Stimulated activated CD4-positive, alpha-beta T cell treated with anti-CD3 and anti-CD28 coated beads, Interleukin-15, amount 100 ng/mL, for 48 hours (primary cell): ENCODE measurements around the gene FEM1A.
"Not testable (repeated sequence)": the region's sequence is repeated elsewhere in the genome, so short reads cannot be mapped to it uniquely, and the experiment has no call there.

ENCODE experiments used
- DNase-seq, 2 donors: peaks; one replicate each; pipeline ENCODE4 v3.0.0-alpha.2; 2020; ENCODE audit warnings: low read depth in 2 of 2

FEM1A gene, protein sequence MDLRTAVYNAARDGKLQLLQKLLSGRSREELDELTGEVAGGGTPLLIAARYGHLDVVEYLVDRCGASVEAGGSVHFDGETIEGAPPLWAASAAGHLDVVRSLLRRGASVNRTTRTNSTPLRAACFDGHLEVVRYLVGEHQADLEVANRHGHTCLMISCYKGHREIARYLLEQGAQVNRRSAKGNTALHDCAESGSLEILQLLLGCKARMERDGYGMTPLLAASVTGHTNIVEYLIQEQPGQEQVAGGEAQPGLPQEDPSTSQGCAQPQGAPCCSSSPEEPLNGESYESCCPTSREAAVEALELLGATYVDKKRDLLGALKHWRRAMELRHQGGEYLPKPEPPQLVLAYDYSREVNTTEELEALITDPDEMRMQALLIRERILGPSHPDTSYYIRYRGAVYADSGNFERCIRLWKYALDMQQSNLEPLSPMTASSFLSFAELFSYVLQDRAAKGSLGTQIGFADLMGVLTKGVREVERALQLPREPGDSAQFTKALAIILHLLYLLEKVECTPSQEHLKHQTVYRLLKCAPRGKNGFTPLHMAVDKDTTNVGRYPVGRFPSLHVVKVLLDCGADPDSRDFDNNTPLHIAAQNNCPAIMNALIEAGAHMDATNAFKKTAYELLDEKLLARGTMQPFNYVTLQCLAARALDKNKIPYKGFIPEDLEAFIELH

DNA sequence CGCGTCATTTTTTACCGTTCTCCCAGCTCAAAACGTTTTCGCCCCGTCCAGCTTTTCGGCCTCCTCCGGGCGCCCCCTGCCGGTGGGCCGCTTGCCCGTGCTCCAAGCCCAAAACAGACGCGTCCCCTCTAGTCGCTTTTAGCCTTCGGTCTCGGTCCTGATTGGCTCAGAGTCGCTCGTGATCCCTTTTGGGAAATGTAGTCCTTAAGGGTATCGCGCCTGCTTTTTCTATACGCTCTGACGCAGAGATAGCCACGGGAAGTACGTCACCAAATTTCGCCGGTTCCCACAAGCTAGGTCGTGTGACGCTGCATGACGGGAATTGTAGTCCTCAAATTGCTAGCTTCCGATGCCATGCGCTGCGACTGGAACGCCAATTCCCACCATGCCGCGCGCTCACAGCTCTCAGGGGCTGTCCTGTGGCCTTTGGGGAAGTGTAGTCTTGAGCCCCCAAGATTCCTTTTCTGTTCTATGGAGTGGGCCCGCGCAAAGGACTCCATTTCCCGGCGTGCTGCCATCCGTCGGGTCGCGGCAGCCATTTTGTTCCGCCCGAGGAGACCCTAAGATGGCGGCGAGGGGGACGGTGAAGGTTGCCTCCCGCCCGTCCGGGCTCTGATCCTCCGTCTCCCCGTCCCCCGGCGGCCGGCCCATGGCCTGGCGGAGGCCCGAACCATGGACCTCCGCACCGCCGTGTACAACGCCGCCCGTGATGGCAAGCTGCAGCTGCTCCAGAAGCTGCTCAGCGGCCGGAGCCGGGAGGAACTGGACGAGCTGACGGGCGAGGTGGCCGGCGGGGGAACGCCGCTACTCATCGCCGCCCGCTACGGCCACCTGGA, at the start of gene FEM1A:
FEM1A (plus strand) TSS at position 552 of the 836 bp plus-strand sequence; CDS start at position 673, 121 bp downstream.
- DNase-seq = peak; percentile 96 to 97

DNA sequence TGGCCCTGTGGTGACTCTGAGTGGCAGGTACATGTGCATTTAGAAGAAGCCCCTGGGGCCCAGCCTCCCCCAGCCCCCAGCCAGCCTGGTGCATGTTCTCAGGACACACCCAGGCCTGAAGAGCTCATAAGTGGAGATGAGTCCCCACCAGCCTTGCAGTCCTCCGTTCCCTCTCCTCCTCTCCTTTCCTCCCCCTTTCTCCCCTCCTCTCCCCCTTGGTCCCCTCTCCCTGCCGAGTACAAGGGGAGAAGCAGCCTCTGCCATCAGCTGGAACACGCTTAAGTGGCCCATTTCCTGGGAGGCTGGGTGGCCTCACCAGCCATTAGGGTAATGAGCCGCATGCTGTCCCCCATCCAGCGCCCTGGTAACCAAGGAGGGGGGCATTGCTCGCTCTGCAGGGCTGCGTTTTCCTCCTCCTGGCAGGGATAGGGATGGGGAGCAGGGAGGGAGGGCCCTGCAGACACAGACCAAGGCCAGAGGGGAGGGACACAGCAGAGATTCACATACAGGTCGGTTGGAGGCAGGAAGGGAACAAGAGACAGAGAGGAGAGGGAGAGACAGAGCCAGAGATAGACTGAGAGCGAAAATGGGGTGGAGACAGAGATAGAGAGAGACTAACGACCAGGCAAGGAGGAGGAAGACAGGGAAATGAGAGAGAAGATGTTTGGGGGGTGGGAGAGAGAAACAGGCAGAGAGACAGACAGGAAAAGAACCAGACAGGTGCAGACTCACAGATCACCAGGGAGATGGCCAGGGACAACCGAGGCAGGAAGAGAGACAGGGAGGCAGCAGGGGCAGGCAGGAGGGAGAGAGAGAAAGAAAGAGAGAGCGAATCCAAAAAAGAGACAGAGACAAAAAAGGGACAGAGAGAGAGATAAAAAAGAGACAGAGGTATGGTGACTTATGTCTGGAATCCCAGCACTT, 48.5 kb upstream of the FEM1A start:
- DNase-seq = no peak

DNA sequence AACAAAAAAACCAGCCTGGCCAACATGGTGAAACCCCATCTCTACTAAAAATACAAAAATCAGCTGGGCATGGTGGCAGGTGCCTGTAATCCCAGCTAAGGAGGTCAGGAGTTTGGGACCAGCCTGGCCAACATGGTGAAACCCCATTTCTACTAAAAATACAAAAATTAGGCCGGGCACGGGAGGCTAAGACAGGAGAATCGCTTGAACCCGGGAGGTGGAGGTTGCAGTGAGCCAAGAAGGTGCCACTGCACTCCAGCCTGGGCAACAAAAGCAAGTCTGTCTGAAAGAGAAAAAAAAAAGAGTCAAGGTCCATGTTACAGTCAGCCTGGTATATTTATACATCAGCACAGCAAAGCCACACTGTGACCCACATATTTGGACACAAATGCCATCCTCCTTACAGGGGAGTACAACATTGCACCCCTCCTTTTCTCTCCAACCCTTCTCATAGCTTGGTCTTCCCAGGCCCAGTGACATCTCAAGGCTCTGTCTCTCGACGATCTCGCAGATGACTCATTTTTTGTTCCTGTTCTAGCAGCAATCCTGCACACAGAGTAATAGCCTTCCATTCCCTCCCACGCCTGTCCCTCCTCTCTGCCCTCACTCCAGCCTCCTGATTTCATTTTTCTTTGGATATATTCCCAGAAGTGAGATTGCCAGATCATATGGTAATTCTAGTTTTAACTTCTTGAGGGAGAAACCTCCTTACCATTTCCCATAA, 46.9 kb upstream of the FEM1A start:
- no peak for DNase-seq

DNA sequence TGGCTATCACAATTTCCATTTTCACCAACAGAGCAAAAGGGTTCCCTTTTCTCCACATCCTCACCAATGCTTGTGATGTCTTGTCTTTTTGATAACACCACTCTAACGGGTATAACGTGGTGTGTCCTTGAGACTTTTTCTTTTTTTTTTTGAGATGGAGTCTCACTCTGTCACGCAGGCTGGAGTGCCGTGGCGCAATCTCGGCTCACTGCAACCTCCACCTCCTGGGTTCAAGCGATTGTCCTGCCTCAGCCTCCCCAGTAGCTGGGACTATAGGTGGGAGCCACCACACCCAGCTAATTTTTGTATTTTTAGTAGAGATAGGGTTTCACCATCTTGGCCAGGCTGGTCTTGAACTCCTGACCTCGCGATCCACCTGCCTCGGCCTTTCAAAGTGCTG, 46.4 kb upstream of the FEM1A start:
- DNase-seq = not testable (repeated sequence)

DNA sequence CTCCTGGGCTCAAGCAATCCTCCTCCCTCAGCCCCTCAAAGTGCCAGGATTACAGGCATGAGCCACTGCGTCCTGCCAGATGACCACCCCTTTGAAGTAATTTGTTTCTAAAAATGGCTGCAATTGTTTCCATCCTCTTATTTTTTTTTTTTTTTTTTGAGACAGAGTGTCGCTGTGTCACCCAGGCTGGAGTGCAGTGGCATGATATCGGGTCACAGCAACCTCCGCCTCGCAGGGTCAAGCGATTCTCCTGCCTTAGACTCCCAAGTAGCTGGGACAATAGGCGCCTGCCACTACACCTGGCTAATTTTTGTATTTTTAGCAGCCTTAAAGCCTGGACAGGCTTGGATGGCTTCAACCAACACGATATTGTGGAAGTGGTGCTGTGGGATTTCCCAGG, 45.5 kb upstream of the FEM1A start:
- DNase-seq = no peak

DNA sequence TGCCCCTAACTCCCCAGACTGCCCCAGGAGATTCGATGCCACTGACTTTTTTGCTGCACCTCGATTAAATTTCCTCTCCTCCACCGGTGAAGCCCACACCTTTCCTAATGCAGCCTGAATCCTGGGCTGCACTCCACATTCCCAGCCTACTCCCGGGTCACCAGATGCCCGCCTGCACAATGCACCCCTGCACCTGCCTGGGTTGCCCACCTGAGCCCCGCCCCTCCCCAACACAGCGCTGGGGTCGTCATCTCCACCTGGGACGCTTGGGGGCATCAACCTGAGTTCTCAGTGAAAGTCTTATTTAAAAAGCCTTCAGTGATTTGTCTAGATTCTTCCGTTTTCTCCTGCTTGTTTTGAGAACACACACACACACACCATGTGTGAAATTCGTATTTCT, 43.3 kb upstream of the FEM1A start:
- DNase-seq = no peak

DNA sequence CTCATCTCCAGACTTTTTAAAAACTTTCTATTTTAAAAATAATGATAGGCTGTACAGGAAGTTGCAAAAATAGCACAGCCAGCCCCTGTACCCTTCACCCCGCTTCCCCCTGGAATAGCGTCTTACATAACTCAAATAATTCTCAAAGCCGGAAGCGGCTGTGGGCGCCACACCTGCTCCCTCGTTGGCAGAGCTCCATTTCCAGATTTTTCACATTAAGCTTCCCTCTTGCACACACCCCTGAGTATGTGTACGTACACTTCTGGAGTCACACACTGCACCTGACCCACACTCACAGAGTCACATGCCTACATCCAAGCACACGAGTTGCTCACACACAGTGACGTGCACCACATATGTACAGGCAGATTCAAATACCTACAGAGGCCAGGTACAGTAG, 42.9 kb upstream of the FEM1A start:
- DNase-seq = no peak

DNA sequence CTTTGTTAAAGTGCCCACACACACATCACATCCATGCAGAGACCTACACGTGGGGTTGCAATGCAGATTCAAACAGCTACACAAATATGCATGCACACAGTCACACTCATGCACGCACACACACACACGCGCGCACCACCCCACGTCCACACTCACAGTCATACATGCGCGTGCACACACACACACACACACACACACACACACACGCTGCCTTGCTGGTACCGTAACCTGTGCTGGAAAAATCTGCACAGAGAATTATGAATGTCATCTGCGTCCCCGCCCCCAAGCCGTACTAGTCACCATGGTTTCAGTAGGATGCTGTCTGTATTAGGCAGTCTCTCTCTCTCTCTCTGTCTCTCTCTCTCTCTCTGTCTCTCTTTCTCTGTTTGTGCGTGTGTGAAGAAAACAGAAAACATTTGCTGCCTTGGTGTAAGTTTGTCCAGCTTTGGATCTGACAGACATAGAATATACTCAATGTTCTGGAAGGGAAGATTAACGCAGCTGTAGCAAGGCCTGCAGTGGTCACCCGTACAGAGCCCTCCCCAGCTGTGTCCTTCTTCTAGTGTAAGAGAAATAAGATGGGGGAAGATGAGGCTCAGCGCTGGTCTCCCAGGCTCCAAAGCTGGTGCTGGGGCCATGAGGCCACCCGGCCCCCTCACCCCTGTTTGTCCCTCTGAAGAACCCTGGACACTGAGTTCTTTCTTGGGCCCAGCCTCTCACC, 41.5 kb upstream of the FEM1A start:
- no peak for DNase-seq

DNA sequence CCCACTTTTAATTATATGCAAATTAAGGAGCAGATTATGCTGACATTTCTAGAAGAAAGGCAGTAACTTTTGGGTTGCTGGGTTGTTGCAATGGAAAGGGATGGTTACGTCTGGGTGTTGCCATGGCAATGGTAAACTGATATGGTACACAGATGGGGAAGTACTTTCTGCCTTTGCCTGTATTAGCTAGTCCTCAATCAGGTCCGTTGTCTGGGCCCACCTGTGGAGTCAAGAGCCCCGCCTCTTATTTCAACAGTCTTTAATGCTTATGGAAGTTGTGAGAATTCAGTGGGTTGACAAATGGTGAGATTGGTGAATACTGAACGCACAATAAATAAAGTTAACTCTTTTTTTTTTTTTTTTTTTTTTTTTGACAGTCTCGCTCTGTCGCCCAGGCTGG, 37.3 kb upstream of the FEM1A start:
- DNase-seq = no peak

DNA sequence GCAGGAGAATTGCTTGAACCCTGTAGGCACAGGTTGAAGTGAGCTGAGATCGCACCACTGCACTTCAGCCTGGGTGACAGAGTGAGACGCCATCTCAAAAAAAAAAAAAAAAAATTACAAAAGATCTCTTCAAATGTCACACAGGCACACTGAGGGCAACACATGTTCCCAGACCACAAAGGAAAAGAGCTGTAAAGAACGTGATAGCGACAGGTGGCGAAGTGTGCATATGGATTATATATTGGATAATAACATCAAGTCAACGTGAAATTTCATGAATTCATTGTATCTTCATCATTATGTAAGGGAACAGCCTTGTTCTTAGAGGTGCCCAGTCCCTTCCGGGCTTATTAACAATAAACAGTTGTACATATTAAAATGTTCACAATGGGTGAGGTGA, 36.1 kb upstream of the FEM1A start:
- no peak for DNase-seq

DNA sequence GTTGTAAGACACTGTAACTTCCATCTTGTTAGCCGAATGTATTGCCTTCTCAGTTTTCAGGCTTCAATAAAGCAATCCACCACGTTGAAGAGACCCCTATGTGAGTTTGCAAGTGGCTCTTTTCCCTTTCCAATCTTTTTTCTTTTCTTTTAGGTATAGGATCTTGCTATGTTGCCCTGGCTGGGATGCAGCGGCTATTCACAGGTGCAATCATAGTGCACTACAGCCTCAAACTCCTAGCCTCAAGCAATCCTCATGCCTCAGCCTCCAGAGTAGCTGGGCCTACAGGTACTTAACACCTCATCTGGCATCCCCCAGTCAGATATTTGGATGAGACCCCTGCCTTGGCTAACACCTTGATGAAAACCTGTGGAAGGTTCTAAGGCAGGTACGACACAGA, 33.5 kb upstream of the FEM1A start:
- no peak for DNase-seq

DNA sequence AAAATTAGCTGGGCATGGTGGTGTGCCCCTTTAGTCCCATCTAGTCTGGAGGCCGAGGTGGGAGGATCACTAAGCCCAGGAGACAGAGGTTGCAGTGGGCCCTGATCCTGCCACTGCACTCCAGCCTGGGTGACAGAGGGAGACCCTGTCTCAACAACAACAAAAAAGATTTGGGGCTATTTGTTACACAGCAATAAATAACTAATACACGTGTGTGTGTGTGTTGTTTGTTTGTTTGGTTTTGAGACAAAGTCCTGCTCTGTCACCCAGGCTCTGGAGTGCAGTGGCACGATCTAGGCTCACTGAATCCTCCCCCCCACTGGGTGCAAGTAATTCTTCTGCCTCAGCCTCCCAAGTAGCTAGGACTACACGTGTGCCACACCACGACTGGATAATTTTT, 32.9 kb upstream of the FEM1A start:
- DNase-seq = no peak

DNA sequence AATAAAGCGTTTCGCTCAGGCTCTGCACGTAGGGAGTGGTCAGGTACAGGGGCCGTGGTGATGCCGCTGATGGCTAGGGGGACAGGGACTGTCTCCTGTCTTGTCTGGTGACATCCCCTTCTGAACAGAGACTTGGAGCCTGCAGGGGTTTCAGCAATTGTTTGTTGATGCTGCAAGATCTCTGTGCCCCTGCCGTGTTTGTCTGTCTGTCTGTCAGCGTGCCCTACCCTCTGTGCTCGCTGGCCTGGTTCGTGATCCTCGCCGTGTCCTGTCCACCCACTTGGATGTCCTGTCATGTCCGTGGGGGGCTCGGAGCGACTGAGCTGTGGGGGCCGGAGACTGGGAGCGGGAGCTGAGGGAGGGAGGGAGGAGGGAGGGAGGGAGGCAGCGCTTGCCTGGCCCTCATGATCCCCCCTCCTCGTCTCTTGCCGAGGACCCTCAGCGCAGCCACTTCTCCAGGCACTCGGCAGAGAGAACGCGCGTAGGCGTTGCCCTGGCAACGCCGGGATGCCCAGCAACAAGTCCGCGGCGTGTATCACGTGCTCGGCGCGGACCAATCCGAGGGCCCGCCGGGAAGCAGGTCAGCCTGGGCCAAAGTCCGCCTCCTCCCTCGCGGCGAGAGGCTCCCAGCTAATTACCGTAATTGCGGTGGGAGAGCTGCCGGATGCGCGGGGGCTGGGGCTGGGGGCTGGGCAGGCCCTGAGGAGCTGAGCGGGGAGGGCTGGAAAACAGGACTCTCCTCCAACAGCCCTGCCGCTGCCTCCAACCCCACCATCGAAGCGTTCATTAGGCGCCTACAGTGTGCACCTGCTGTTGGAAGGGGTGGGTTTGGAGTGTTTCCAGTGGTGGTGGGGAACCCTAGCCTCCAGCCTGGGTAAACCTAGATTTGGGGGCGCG, 31.9 kb upstream of the FEM1A start:
- DNase-seq = peak; percentile 42 to 58

DNA sequence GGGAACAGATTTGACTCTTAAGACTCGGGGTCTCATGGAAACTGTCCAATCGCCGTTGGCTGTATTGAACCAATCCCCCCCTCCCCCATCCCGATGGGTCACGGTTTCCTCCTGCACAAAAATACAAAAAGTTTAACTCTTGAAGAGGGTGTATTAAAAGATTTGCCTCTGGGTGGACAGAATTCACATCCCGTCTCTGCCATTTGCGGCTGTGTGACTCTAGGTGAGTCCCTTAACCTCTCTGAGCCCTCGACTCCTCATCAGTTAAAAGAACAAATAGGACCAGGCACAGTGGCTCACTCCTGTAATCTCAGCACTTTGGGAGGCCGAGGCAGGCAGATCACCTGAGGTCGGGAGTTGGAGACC, 31.3 kb upstream of the FEM1A start:
- DNase-seq = no peak

DNA sequence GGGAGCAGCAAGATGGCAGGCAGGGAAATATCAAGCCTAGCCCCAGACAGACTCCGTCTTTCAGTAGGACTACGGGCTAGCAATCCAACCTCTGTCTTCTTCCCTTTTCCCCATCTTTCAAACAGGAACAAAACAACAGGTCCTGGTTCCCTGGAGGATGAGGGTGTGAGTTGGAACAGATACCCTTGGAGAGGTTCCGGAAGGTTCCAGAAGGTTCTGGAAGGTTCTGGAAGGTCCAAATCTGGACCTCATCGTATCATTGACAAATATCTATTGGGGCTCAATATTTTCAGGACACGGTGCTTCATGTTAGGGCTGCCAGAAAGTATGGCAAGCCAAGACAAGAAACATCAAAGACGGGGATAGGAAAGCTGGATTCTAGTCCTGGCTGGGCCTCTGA, 28.5 kb upstream of the FEM1A start:
- DNase-seq = no peak

DNA sequence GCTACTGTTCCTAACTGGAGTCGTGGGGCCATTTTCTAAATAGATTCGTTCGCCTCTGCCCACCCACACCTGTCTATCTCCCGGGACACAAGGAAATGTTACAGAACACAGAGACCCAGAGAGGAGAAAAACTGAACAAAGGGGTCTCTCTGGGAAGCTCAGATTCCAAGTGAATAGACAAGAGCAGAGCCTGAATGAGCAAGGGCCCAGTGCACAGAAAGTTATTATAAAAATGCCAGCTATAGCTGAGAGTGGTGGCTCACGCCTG, 27.2 kb upstream of the FEM1A start:
- DNase-seq = no peak

DNA sequence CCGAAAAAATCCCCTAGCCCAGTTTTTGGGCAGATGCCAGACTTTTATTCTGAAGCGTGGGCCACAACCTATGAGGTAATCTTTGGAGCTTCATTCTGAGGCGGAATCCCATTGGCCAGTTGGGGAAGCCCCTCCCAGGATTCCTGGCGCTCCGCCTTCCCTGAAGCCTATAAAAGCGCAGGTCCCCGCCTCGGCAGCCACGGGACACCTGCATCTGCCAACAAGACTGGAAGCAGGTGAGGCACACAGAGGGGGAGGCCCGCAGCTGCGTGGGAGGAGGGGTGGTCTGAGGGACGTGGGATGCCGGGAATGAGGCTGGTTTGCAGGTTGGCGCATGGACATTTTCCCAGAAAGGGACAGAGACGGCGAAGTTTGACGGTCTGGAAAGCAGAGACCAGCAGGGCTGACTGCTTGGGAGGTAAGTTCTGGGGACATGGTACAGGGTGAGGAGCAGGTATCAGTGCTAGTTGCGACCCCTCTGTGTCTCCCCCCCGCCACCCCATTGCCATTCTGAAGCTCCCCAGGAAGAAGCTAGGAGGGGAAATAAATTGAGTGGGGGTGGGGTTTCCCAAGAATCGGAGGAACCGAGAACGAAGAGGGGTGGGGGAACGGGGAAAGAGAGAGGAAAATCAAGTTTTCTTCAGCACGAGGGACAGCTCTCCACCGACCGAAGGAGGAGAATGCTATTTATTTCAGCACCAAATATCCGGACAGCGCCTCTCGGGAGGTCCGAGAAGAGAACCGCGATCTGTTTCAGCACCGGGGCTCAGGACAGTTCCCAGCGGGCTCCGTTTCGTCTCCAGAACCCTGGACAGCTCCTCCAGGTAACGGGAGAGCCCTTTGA, 22.4 kb upstream of the FEM1A start:
- DNase-seq = peak; percentile 64 to 75

DNA sequence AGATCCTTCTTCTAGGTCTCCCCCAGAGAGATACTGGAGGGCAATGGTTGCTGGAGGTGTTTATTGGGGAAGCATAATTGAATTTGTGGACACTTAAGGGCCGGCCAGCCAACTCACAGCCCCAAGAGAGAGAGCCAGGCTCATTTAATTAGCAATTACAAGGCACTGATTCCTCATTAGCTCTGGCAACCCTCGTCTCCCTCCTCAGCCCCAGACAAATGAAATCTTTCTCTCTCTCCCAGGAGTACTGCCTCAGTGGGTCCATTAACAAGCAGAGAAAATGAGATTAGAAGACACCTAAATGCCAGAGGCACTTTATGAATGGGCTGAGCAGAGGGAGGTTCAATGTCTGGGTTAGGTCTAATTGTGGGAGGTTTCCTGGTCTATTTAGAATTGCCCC, 19.0 kb upstream of the FEM1A start:
- no peak for DNase-seq
